H1 (cell line): ENCODE results near the gene STX7.

Experiments used
- BACH1 ChIP-seq: IDR thresholded peaks from 2 replicates; pipeline ENCODE4 v1.6.1; 2012; ENCODE audit warnings: low read length, improper control_type of control experiment
- CTBP2 ChIP-seq: IDR thresholded peaks from 2 replicates; pipeline ENCODE4 v1.7.0; 2011; ENCODE audit warnings: borderline replicate concordance, mild to moderate bottlenecking, moderate library complexity, mixed read lengths, low read length; ENCODE audit not compliant: insufficient read depth, insufficient read length
- EP300 ChIP-seq, 2 experiments: IDR thresholded peaks; 1 replicate in 1 of 2; 2 replicates in 1 of 2; pipeline ENCODE4 v1.6.1; 2011 to 2012; ENCODE audit warnings: low read depth in 2 of 2, low read length in 2 of 2, mild to moderate bottlenecking in 2 of 2, borderline replicate concordance in 1 of 2, inconsistent platforms in 1 of 2, moderate library complexity in 1 of 2
- GTF2F1 ChIP-seq: IDR thresholded peaks from 2 replicates; pipeline ENCODE4 v1.6.1; 2012; ENCODE audit warnings: low read depth, low read length, improper control_type of control experiment, borderline replicate concordance
- POLR2AphosphoS5 ChIP-seq: IDR thresholded peaks from 2 replicates; pipeline ENCODE4 v1.6.1; 2011; ENCODE audit warnings: low read depth, low read length
- SRF ChIP-seq: IDR thresholded peaks from 2 replicates; pipeline ENCODE4 v1.6.1; 2011; ENCODE audit warnings: mild to moderate bottlenecking, low read depth, low read length, moderate library complexity
- ZNF274 ChIP-seq: IDR thresholded peaks from 2 replicates; pipeline ENCODE4 v1.7.0; 2012; ENCODE audit warnings: low read length, borderline replicate concordance; ENCODE audit errors: extremely low read depth
- TF ChIP-seq, protein P1 (sequence below), 3 experiments: IDR thresholded peaks; 1 replicate in 2 of 3; 2 replicates in 1 of 3; pipeline versions ENCODE4 v1.5.1 to v1.6.1; 2011; ENCODE audit warnings: low read length in 3 of 3, mild to moderate bottlenecking in 3 of 3, inconsistent platforms in 2 of 3, low read depth in 1 of 3, moderate library complexity in 1 of 3; ENCODE audit not compliant: insufficient read depth in 1 of 3; ENCODE audit errors: control extremely low read depth in 1 of 3
- TF ChIP-seq, protein P2 (sequence below): IDR thresholded peaks from 2 replicates; pipeline ENCODE4 v1.6.1; 2011; ENCODE audit warnings: low read length, improper control_type of control experiment
- TF ChIP-seq, protein P3 (sequence below): IDR thresholded peaks from 2 replicates; pipeline ENCODE4 v1.6.1; 2012; ENCODE audit warnings: inconsistent platforms

DNA sequence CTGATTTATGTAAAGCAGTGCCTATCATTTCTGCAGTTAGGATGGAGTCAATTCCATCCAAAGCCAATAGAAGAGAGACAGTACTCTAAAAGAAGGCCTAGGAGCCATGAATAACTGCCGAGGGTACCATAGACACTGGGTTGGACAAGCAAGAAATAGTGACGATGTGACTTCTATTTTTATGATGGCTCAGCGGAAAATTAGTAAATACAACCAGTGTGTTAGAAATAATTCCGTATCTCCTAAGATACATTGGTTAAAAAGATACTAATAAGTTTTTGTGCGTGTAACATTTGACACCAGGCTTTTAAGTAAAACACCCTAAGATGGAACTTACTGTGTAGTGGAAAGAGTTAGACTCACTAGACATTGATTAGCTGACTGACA lies 66.1 kb downstream of the STX7 start:
- no peak for TF ChIP-seq CTBP2
- TF ChIP-seq, protein P1, sequence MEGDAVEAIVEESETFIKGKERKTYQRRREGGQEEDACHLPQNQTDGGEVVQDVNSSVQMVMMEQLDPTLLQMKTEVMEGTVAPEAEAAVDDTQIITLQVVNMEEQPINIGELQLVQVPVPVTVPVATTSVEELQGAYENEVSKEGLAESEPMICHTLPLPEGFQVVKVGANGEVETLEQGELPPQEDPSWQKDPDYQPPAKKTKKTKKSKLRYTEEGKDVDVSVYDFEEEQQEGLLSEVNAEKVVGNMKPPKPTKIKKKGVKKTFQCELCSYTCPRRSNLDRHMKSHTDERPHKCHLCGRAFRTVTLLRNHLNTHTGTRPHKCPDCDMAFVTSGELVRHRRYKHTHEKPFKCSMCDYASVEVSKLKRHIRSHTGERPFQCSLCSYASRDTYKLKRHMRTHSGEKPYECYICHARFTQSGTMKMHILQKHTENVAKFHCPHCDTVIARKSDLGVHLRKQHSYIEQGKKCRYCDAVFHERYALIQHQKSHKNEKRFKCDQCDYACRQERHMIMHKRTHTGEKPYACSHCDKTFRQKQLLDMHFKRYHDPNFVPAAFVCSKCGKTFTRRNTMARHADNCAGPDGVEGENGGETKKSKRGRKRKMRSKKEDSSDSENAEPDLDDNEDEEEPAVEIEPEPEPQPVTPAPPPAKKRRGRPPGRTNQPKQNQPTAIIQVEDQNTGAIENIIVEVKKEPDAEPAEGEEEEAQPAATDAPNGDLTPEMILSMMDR (IDR thresholded peaks at IDR 0.05; ENCODE audit: control extremely low read depth in 1 of 3, insufficient read depth in 1 of 3, low read depth in 1 of 3, low read length in 3 of 3) = no peak
- no peak for TF ChIP-seq ZNF274
- no peak for TF ChIP-seq GTF2F1
- no peak for TF ChIP-seq BACH1
- TF ChIP-seq EP300 (IDR thresholded peaks at IDR 0.05; ENCODE audit: borderline replicate concordance in 1 of 2, low read depth in 2 of 2, low read length in 2 of 2) = no peak
- no peak for TF ChIP-seq SRF
- TF ChIP-seq POLR2AphosphoS5 = no peak
- TF ChIP-seq, protein P2, sequence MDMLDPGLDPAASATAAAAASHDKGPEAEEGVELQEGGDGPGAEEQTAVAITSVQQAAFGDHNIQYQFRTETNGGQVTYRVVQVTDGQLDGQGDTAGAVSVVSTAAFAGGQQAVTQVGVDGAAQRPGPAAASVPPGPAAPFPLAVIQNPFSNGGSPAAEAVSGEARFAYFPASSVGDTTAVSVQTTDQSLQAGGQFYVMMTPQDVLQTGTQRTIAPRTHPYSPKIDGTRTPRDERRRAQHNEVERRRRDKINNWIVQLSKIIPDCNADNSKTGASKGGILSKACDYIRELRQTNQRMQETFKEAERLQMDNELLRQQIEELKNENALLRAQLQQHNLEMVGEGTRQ = no peak
- TF ChIP-seq, protein P3, sequence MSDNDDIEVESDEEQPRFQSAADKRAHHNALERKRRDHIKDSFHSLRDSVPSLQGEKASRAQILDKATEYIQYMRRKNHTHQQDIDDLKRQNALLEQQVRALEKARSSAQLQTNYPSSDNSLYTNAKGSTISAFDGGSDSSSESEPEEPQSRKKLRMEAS = no peak
